ENCODE data around the gene SMURF2.

- TF ChIP-seq ZNF274 (IDR thresholded peaks at IDR 0.05; ENCODE audit: low read depth, low read length) (no peak), YY1 (IDR thresholded peaks at IDR 0.05; ENCODE audit: insufficient read depth, insufficient read length) (no peak), SUZ12 (IDR thresholded peaks at IDR 0.05; ENCODE audit: extremely low read depth, insufficient read depth, insufficient read length) (no peak)
Measured at GRCh38 chr17:64499805-64500486, 162.2 kb downstream of the SMURF2 start.

Data from NT2/D1 (cell line).